NCI-H1092 treated with DMSO at 0.1 percent for 48 hours (cell line): ENCODE measurements around the gene ATP12A.

ENCODE experiments used
- DNase-seq: peaks from one replicate; lab custom pipeline; 2025; lab: John Stamatoyannopoulos, UW

Gene ATP12A

DNA sequence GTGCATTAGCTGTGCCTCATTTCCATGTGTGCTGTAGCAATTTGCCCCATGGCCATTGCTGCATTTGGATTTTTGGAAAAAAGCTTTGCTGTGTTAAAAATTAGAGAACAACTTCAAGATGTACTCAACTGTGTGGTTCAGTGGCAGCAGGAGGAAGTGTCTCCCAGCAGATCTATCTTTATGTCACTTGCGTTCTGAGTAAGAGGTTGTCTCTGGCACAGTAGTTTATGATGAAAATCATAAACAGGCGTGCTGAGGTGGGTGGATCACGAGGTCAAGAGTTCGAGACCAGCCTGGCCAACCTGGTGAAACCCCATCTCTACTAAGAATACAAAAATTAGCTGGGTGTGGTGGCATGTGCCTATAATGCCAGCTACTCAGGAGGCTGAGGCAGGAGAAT lies 54.7 kb downstream of the ATP12A start:
- no peak for DNase-seq

DNA sequence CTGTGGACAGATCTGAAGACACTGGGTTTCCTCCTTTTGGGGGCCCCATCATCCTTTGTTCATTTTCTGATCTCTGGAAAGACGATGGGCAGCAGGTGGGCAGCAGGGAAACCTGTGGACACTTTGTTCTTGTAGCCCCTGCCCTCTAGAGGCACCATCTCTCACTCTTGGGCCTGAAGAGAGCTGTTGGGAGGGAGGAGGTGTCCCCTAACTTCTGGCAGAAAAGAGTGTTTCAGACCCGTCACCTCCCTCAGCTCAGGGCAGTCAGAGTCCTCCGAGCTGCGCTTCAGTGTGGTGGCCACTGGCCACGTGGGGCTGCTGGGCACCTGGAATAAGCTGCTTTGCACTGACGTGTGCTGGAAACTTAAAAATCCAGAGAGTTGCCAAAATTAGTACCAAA lies 56.8 kb downstream of the ATP12A start:
- DNase-seq, result no peak

DNA sequence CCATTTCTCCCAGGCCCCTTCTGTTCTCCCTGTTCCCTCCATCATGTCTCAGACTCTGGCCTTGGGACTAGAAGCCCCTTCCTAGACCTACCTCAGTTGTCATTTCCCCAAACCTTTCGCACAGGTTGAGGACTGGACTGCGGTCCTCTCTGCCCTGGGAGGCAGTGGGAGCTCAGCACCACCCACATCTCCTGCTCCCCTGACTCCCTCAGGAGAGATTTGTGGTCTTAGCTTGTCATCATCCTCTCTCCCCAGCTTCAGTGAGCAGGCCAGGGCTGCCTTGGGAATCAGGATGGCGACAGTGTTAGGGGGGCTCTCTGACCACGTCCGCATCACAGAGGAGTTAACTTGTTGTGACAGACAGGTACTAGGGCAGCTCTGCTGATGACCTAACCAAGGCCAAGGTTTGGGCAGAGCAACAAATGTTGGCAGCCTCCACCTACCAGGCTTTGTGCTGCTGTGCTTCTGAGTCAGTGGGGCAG lies 58.2 kb downstream of the ATP12A start:
- DNase-seq, result no peak

DNA sequence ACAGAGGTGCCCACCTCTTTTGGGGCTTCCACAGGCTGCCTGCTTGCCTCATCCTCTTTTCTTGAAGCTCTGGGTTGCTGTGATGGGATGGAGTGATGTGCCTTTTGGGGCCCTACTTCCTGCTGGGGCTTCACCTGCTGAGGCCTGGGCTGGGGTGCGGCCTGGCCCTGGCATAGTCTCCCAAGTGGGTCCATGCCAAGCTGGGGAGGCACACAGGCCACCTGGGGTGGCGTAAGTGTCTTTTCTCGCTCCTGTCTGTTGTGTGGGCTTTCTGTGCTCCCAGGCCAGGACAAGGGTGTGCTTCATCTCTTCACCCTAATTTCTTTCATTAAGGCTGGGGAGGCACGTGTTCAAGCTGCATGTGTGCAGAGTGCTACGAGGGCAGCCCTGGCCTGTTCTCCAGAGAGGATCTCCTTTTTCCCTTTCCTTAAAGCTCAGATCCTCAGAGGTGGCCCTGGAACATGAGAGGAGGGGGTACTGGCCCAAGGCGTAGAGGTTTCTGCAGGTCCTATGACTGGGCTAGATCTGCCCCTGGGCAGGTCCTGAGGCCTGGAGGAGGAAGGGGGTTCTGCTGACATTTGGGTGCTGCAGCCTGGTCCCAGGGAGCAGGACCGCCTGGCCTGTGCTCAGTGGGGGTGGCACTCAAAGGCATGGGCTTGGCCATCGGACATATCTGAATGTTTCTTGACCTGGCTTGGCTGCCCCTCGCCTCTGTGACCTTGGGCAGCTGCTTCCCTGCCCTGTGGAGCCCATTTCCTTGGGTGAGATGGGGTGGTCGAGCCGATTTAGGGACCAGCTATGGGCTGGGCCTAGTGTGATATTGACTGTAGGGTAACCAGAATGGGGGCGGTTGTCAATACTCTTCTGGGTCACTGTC lies 60.0 kb downstream of the ATP12A start:
- no peak for DNase-seq

DNA sequence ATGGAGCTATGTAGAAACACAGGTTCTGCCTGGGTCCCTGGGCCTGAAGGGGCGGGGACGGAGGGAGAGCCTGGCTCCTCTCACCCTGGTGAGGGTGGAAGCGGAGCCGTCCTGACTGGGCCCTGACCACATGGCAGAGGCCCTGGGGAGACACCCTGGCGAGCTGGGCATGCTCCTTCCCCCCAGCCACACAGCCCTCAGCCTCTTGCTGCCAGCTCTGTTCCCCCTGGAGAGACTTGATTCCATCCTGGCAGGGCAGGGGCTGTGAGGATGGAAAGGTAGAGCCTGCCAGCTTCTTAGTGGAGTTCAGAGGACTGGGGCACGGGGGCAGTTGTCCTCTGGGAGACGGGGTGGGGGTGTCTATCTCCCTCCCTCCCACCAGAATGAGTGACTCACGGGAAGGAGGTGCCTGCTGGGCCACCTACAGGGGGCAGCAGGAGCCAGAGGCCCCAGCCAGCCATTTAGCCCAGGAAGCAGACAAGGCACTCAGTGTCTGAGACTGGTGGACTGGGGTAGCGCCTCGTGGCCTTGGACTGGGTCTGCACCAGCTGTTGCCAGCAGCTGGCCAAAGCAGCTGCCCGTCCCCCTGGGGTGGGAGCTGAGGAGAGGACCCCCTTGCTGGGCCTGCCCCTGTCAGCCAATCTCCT lies 60.9 kb downstream of the ATP12A start:
- DNase-seq, result no peak

DNA sequence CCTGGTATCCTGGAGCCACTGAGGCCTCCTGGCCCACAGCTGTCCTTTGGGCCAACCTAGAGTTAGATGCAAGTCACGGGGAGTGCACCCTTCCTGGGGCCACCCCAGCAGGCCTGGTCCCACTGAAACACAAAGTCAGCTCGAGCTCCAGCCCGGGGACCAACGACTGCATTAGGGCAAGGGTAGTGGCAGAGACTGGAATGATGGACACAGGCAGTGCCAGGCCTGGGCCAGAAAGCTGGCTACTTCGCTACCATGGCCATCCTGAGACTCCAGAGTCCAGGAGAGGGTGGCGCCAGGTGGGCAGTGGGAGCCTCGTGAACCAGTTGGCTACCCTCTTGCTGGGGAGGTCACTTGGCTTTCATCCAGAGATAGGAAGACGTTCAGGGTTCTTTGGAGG lies 61.6 kb downstream of the ATP12A start:
- DNase-seq, result no peak

DNA sequence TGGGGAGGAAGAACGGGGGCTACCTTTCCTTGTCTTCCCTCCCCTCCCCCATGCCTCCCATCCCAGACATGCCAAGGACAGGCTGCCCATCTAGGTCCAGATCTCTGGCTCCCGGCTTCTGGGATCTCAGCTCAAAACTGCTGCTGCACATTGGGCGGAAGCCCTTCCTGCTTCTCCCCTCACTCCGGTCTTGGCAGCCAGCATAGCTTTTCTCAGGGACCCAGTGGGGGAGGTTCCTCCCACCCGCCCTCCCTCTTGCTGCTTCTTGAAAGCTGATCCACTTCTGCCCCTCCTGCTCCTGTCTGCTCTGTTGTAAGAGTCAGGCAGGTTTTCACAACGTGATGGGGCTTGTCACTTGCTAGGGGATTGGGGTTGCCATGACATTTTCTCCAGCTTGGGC lies 62.1 kb downstream of the ATP12A start:
- no peak for DNase-seq

DNA sequence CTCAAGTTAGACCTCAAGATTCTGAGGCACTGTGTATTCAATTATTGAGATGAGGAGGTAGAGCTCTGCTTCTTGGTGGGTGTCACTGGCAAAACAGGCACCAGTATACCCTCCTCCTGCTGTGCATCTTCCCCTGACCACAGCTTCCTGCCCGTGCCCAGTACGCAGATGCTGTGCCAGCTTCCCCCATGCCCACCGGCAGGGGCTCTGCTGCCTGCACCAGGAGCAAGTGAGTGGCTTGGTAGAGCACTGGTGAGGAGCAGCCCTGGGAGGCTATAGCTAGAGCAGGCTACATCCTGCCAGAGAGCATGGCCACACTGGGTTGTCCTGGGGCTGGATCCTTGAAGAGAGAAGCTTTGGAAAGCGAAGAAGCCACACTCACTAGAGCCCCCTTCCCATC lies 62.8 kb downstream of the ATP12A start:
- no peak for DNase-seq

DNA sequence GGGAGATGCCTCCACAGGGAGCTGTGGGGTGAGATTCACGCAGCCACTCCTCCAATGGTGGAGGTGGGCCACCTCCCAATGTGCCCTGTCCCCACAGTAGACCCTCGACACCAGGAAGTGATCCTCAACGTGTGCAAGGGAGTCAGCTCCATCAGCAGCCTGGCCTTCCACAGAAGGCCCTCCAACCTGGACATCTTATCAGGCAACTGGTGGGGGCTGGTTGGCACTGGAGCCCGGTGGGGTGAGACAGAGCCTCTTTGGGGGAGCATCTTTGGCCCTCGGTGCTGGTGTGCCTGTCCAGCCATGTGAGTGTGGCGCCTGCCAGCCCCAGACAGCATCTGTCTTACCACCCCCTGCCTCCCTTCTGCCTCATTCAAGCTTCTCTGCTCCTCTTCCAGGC lies 64.0 kb downstream of the ATP12A start:
- DNase-seq, result no peak

DNA sequence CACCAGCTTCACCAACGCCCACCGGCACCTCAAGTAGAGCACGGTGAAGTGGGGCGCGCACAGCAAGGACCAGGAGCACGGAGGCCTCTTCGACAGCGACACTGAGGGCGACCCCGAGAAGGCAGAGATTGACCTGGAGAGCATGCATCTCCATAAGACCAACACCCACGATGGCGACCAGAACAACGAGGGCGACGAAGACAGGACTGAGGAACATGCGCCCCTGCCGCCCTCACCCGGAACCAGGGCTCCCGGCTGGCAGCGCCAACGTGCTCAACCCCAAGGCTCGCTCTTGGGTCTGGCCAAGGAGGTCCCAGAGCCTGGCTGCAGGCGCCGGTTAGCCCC lies 65.3 kb downstream of the ATP12A start:
- no peak for DNase-seq

DNA sequence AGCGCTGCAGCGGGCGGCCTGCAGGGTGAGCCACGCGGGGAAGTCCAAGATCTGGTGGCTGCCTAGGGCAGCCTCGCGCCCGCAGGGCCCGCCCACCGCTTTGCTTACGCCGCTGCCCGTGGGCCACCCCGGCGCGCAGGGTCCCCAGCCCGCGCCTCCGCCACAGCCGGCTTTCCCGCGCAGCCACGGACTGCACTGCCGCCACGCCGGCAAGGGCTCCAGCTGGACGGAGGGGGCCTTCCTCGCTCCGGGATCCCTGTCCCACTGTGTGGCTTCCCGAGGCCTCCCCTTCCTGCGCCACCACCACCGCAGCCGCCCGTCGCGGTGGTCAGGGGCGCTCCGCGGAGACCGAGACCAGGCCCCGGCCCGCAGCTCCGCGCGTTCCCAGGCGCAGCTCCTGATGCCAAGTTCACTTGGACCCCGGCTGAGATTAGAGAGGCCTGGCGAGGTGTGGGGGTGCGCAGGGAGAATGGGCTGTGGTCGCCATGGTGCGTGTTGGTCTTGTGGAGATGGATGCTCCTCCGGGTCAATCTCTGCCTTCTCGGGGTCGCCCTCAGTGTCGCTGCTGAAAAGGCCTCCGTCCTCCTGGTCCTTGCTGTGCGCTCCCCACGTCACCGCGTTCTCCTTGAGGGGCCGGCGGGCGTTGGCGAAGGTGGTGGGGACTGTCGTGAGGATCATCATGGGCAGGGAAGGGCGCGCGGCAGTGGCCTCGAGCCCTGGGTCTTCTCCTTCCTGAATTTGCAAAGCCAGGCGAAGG lies 65.8 kb downstream of the ATP12A start:
- DNase-seq, result no peak

DNA sequence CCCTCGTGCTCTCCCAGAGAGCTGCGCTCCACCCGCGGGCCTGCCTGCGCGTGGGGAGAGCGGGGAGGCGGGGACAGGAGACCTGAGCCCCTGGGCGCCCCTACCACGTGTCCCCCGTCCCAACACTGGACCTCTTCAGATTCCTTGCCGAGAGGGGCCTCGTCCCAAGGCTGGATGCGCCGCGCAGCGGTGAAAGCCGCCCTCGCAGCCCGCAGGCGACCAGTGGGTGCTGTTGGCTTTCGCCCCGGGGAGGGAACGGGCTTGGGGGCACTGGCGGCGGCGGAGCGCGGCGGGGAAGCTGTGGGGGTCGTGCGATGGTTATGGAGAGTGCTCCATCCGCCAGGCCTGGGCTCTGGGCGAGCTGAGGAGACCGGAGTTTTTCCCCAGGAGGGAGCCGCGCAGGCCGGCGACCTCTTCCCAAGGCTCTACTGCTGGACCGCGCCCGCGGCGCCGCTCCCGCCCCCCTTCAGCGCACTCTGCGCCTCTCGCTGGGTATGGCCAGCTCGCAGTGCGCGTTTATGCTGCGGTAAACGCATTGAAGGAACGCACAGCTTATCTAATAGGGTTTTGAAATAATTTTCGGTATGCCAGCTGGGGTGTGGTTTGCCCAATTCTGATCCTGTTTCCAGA lies 66.5 kb downstream of the ATP12A start:
- DNase-seq, result no peak

DNA sequence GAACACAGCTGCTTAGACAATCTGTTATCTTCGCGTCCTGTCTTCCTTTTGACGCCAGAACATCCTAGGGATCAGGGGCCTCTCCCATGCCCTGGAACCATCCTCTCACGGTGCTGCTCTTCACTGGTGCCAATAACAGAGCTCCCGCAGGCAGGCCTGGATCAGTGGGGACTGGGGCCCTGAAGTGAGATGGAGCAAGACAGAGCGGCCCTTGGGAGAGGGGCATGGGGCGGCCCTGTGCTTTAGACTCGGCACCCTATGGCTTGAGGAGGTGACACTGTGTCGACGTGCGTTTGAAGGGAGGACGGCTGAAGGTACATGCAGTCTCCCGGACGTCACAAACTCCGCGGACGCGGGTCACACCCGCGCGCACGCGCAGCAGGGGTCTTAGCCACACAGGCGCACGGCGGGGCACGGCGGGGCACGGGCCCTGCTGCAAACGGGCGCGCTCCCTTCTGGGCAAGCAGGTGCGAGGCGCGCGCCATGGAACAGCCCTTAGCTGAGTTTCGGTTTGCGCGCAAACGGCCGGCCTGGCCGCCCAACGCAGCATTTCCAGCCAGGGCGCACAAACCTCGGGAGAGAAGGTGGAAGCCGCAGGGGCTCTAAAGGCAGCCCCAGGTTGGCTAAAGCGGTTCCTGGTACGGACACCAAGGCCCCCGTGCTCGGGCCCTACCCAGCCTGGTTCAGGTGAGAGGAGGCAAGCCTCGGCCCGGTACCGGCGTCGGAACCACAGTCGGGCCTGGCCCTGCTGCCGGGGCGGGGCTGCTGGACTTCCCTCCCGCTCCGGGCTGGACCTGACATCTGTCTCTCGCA lies 67.2 kb downstream of the ATP12A start:
- DNase-seq, result no peak

DNA sequence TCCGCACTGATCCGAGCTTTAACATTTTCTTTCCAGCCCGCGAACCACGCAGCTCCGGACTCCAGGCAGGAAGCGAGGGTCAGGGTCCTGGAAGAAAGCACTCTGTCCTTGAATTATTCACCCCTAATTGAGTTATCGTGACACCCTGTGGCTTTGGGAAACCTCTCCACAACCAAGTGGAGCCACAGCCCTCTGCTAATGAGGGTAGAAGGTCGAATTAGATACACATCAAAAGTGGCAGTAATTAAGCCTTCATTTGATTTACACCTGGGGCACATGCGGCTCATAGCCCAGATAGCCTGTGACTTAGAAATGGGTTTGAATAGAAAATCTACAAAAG lies 67.8 kb downstream of the ATP12A start:
- no peak for DNase-seq

DNA sequence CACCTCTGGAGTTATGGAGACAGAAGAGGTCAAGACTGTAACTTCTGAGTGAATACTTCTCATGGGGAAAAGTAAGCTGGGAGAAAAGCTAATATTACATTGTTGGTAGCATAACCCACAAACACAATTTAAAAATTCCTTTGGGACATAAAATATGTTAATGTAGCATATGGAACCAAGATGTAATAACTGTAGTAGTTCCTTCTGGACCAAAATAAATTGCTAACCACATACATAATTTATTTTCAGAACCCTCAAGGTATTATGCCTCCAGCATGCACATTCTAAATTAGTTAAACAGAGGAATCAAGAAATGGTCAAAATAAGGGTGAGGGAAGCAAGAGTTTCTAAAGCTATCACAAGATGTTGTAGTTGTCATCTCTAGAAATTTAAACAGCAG lies 79.0 kb downstream of the ATP12A start:
- no peak for DNase-seq
